GM08714 (cell line): ENCODE data around the gene NPIPB5.
"Not testable (repeated sequence)": the region's sequence is repeated elsewhere in the genome, so short reads cannot be mapped to it uniquely, and the experiment has no call there.

Experiments
- H3K4me3 ChIP-seq: fragments of 200-500 bp; sonication (Bioruptor generic); 2 replicates; pipeline ENCODE4 v1.5.1; 2014; ENCODE audit warnings: mild to moderate bottlenecking, low read length, inconsistent platforms

Gene NPIPB5

DNA sequence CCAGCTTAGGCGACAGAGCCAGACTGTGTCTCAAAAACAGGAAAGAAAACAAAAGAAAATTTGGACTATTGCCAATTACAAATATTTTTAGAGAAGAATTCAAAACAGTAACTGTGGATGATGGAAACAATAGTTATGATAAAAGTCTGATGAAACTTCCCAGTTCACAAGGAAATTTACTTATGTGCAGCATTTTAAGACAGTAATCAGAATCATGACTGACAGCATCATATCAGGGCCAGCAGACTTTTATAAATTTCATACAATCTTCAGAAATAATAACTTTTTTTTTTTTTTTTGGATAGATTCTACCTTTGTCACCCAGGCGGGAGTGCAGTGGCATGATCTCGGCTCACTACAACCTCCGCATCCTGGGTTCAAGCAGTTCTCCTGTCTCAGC is at the start of gene NPIPB5:
Gene NPIPB5 (plus strand): TSS at position 301 of the 400 bp plus-strand sequence. CDS start 2,911 bp downstream, outside the sequence.
- not testable (repeated sequence) for H3K4me3 ChIP-seq

GRCh38 chr16:22468846-22469245 is 41.8 kb upstream of the NPIPB5 start:
- H3K4me3 ChIP-seq = not testable (repeated sequence)

GRCh38 chr16:22537996-22538395 is 27.3 kb downstream of the NPIPB5 start:
- not testable (repeated sequence) for H3K4me3 ChIP-seq

GRCh38 chr16:22544809-22545208 is 34.1 kb downstream of the NPIPB5 start:
- H3K4me3 ChIP-seq = not testable (repeated sequence)

DNA sequence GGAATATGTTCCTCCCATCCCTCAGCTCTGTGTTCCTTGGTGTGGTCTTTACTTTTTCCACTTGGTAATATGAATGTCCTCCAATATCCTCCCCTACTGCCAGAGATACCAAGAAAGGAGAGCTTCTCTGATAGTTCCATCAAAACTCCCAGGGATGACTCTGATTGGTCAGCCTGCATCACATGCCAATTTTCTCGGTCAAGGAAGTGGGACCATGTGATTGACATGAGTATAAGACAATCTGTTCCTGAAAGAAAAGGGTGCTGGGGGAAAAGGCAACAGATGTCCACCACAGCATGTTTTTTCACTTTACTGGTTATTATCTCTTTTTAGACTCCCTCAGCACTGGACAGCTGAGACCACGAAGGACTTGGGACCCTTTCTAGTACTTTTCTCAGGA is 35.9 kb downstream of the NPIPB5 start:
- not testable (repeated sequence) for H3K4me3 ChIP-seq

DNA sequence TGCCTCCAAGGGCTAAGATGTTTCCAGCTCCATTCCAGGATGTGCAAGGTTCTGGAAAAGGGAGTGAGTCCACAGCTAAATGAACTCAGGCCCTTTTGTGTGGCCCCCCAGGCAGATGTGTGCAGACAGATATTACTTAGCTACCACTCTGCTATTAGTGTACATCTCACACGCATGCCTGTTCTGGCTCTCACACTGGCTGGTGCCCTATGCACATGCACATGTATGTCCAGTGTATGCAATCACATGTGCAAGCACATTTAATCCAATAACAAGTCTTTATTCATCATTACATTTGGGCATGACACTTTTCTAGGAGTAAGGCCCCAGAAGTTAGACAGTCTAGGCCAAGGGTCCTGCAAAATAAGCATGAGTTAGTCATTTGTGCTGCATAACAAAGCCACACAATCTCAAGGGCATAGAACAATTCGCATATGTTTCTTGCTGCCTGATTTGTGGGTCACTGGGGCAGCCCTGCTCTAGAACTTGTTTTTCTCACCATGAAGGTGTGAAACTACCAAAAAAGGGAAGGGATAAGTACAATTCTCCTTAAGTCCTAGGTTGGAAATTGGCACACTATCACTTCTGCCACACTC is 36.6 kb downstream of the NPIPB5 start:
- H3K4me3 ChIP-seq = not testable (repeated sequence)

- H3K4me3 ChIP-seq = not testable (repeated sequence)
Measured at GRCh38 chr16:22549853-22550252, 39.2 kb downstream of the NPIPB5 start.

DNA sequence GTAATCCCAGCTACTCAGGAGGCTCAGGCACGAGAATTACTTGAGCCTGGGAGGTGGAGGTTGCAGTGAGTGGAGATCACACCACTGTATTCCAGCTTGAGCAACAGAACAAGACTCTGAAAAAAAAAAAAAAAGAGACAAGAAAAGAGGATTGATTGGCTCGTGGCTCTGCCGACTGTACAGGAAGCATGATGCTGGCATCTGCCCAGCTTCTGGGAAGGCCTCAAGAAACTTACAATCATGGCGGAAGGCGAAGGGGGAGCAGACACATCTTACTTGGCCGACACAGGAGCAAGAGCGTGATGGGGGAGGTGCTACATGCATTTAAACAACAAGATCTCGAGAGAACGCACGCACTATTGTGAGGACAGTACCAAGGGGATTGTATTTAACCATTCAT is 40.5 kb downstream of the NPIPB5 start:
- not testable (repeated sequence) for H3K4me3 ChIP-seq

DNA sequence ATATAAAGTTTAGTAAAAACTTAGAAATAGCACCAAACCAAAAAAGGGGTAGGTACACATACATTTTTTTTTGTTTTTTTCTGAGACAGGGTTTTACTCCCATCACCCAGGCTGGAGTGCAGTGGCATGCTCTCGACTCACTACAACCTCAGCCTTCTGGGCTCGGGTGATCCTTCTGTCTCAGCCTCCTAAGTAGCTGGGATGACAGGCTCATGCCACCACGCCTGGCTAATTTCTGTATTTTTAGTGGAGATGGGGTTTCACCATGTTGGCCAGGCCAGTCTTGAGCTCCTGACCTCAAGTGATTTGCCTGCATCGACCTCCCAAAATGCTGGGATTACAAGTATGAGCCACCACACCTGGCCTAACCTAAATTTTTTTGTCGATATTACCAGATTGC is 41.0 kb downstream of the NPIPB5 start:
- H3K4me3 ChIP-seq = not testable (repeated sequence)

- H3K4me3 ChIP-seq = not testable (repeated sequence)
Measured at GRCh38 chr16:22556759-22557158, 46.1 kb downstream of the NPIPB5 start.
